CD4-positive, CD25-positive, alpha-beta regulatory T cell (primary cell): Measurements from ENCODE around the gene CNP. TPM values are rescaled to one million over a fixed set of nuclear protein-coding genes. Genes with fewer than 3 reads are reported as not detected.

Experiments
- ATAC-seq, 2 donors: fragments of 150-1000 bp; cut with Tn5 transposase; one replicate each; pipeline ENCODE4 v1.10.0; 2021; ENCODE audit warnings: low read depth in 2 of 2, moderate number of reproducible peaks in 2 of 2, moderate library complexity in 1 of 2
- DNase-seq, 3 donors: peaks; one replicate each; pipeline versions ENCODE4 v3.0.0 to v3.0.0-alpha.2; 2012 to 2022; ENCODE audit warnings: mixed read lengths in 1 of 3
- H3K27ac ChIP-seq: one replicate; pipeline ENCODE4 v1.7.0; 2013; ENCODE audit warnings: mild to moderate bottlenecking, low read length; ENCODE audit not compliant: insufficient read depth, poor library complexity, severe bottlenecking
- H3K27me3 ChIP-seq: one replicate; pipeline ENCODE4 v1.7.0; 2013; ENCODE audit warnings: low read length; ENCODE audit not compliant: control insufficient read depth, insufficient read depth
- H3K36me3 ChIP-seq: one replicate; pipeline ENCODE4 v1.7.0; 2013; ENCODE audit warnings: mild to moderate bottlenecking, low read length, moderate library complexity; ENCODE audit not compliant: control insufficient read depth, insufficient read depth
- H3K4me1 ChIP-seq: 2 replicates; pipeline ENCODE4 v1.7.0; 2013; ENCODE audit warnings: mild to moderate bottlenecking, low read length; ENCODE audit not compliant: insufficient read depth, control insufficient read depth, poor library complexity, severe bottlenecking
- H3K4me3 ChIP-seq: one replicate; pipeline ENCODE4 v1.7.0; 2013; ENCODE audit warnings: low read depth, mild to moderate bottlenecking, low read length, moderate library complexity
- H3K9me3 ChIP-seq, 2 experiments: 1 replicate in 1 of 2; 2 replicates in 1 of 2; pipeline ENCODE4 v1.7.0; 2013; ENCODE audit warnings: low read length in 2 of 2, mild to moderate bottlenecking in 1 of 2, moderate library complexity in 1 of 2; ENCODE audit not compliant: control insufficient read depth in 2 of 2
- H3K27ac Mint-ChIP-seq, 3 donors: one replicate each; pipeline ENCODE4 v1.8.0; 2020 to 2022; ENCODE audit warnings: mild to moderate bottlenecking in 3 of 3, mixed read lengths in 3 of 3, moderate library complexity in 2 of 3
- H3K27me3 Mint-ChIP-seq: one replicate; pipeline ENCODE4 v1.8.0; 2022; ENCODE audit warnings: mild to moderate bottlenecking, mixed read lengths
- H3K36me3 Mint-ChIP-seq: one replicate; pipeline ENCODE4 v1.8.0; 2020; ENCODE audit warnings: mixed read lengths
- H3K4me1 Mint-ChIP-seq, 4 donors: one replicate each; pipeline ENCODE4 v1.8.0; 2020 to 2022; ENCODE audit warnings: mixed read lengths in 4 of 4, mild to moderate bottlenecking in 1 of 4
- H3K4me3 Mint-ChIP-seq, 4 donors: one replicate each; pipeline ENCODE4 v1.8.0; 2020 to 2022; ENCODE audit warnings: mild to moderate bottlenecking in 4 of 4, mixed read lengths in 4 of 4, moderate library complexity in 3 of 4
- H3K9me3 Mint-ChIP-seq, 7 donors: one replicate each; pipeline ENCODE4 v1.8.0; 2020 to 2022; ENCODE audit warnings: mixed read lengths in 7 of 7, mild to moderate bottlenecking in 3 of 7, moderate library complexity in 2 of 7
- polyA plus RNA-seq, 4 donors: library from polyadenylated mRNA; unstranded; fragments of 300-500 nt; fragmentation: Illumina TruSeq; gene quantifications; one replicate each; pipeline ENCODE4 v1.2.3, GENCODE V29; 2021
- total RNA-seq: library from RNA; stranded (reverse); gene quantifications from one replicate; pipeline ENCODE4 v1.2.3, GENCODE V29; 2022

Gene CNP
- total and polyA plus RNA-seq, 5 donors from 2014 or later, result 26.9 to 44.3 (median 33.0) TPM

GRCh38 chr17:41962111-41962510, 4.5 kb upstream of the CNP start:
- no peaks in the 10 kb centered on the region for H3K36me3 ChIP-seq
- DNase-seq, result no peak
- H3K4me3 Mint-ChIP-seq, result no peak overlapping the region
- H3K9me3 Mint-ChIP-seq, result no peaks in the 10 kb centered on the region
- no peaks in the 10 kb centered on the region for H3K27me3 ChIP-seq
- no peaks in the 10 kb centered on the region for H3K36me3 Mint-ChIP-seq
- H3K27ac Mint-ChIP-seq, result peak overlapping the region in 1 of 3 donors; percentile 69
- ATAC-seq, result no peak
- H3K4me1 ChIP-seq, result peaks cover 12% of the 10 kb centered on the region
- peaks cover 20% of the 10 kb centered on the region for H3K27me3 Mint-ChIP-seq
- H3K9me3 ChIP-seq, result no peaks in the 10 kb centered on the region
- H3K4me3 ChIP-seq, result no peak overlapping the region
- H3K27ac ChIP-seq, result no peak overlapping the region
- peaks cover 5 to 18% (median 13%) of the 10 kb centered on the region in 4 donors for H3K4me1 Mint-ChIP-seq

GRCh38 chr17:41962768-41963434, 3.7 kb upstream of the CNP start:
- no peaks in the 10 kb centered on the region for H3K27me3 ChIP-seq
- peak in 1 of 2 donors; percentile 13 for ATAC-seq
- H3K4me3 ChIP-seq, result no peak overlapping the region
- H3K27ac ChIP-seq, result no peak overlapping the region
- Mint-ChIP-seq H3K4me3 (peak overlapping the region in 1 of 4 donors; percentile 73), H3K27me3 (peaks cover 15% of the 10 kb centered on the region), H3K27ac (no peak overlapping the region), H3K9me3 (no peaks in the 10 kb centered on the region), H3K4me1 (peaks cover 5 to 25% (median 15%) of the 10 kb centered on the region in 4 donors), H3K36me3 (peaks cover under 1% of the 10 kb centered on the region)
- H3K9me3 ChIP-seq, result no peaks in the 10 kb centered on the region
- H3K4me1 ChIP-seq, result peaks cover 20% of the 10 kb centered on the region
- DNase-seq, result peak; percentile 56 to 73 (median 66)
- no peaks in the 10 kb centered on the region for H3K36me3 ChIP-seq

- Mint-ChIP-seq H3K27ac (peak overlapping the region; percentile 76 to 92 (median 83)), H3K27me3 (peaks cover 15% of the 10 kb centered on the region), H3K9me3 (no peaks in the 10 kb centered on the region), H3K4me3 (peak overlapping the region; percentile 86 to 94 (median 89)), H3K4me1 (peaks cover 10 to 46% (median 28%) of the 10 kb centered on the region in 4 donors), H3K36me3 (peaks cover 4% of the 10 kb centered on the region)
- Histone ChIP-seq H3K9me3 (no peaks in the 10 kb centered on the region), H3K27me3 (no peaks in the 10 kb centered on the region), H3K4me1 (peaks cover 29% of the 10 kb centered on the region), H3K36me3 (peaks cover 10% of the 10 kb centered on the region), H3K27ac (peak overlapping the region; percentile 80), H3K4me3 (peak overlapping the region; percentile 92)
- peak; percentile 41 to 76 (median 58) for DNase-seq
- peak; percentile 19 to 33 for ATAC-seq
These were observed 717 bp upstream of the CNP start for GRCh38 chr17:41965694-41966462.

GRCh38 chr17:41967141-41967920, 736 bp downstream of the CNP start:
- Histone ChIP-seq H3K27ac (peak overlapping the region; percentile 80), H3K4me1 (peaks cover 29% of the 10 kb centered on the region), H3K27me3 (no peaks in the 10 kb centered on the region), H3K36me3 (peaks cover 14% of the 10 kb centered on the region), H3K4me3 (peak overlapping the region; percentile 59), H3K9me3 (no peaks in the 10 kb centered on the region)
- H3K27ac Mint-ChIP-seq, result peak overlapping the region; percentile 14 to 84 (median 84)
- H3K4me3 Mint-ChIP-seq, result peak overlapping the region; percentile 85 to 90 (median 87)
- DNase-seq (peak; percentile 22 to 54 (median 33)), ATAC-seq (peak; percentile 10 to 26)
- H3K27me3 Mint-ChIP-seq, result peaks cover 11% of the 10 kb centered on the region
- H3K36me3 Mint-ChIP-seq, result peaks cover 8% of the 10 kb centered on the region
- H3K4me1 Mint-ChIP-seq, result peaks cover 10 to 54% (median 30%) of the 10 kb centered on the region in 4 donors
- no peaks in the 10 kb centered on the region for H3K9me3 Mint-ChIP-seq

- H3K4me1 ChIP-seq, result peaks cover 29% of the 10 kb centered on the region
- peak overlapping the region in 2 of 3 donors; percentile 75 to 84 for H3K27ac Mint-ChIP-seq
- no peaks in the 10 kb centered on the region for H3K9me3 ChIP-seq
- peaks cover 7% of the 10 kb centered on the region for H3K27me3 Mint-ChIP-seq
- DNase-seq (no peak), ATAC-seq (no peak)
- H3K27ac ChIP-seq, result peak overlapping the region; percentile 80
- H3K27me3 ChIP-seq, result no peaks in the 10 kb centered on the region
- H3K9me3 Mint-ChIP-seq, result no peaks in the 10 kb centered on the region
- H3K36me3 Mint-ChIP-seq, result peaks cover 12% of the 10 kb centered on the region
- peak overlapping the region; percentile 41 for H3K4me3 ChIP-seq
- peaks cover 15 to 56% (median 31%) of the 10 kb centered on the region in 4 donors for H3K4me1 Mint-ChIP-seq
- H3K36me3 ChIP-seq, result peaks cover 21% of the 10 kb centered on the region
- peak overlapping the region; percentile 81 to 88 (median 86) for H3K4me3 Mint-ChIP-seq
These were observed 1.5 kb downstream of the CNP start for GRCh38 chr17:41967921-41968578.

- DNase-seq (no peak), ATAC-seq (no peak)
- no peaks in the 10 kb centered on the region for H3K27me3 ChIP-seq
- no peak overlapping the region for H3K4me3 ChIP-seq
- H3K27ac ChIP-seq, result no peak overlapping the region
- peaks cover 26% of the 10 kb centered on the region for H3K36me3 ChIP-seq
- H3K4me1 ChIP-seq, result peaks cover 29% of the 10 kb centered on the region
- peaks cover 15 to 57% (median 31%) of the 10 kb centered on the region in 4 donors for H3K4me1 Mint-ChIP-seq
- no peaks in the 10 kb centered on the region for H3K9me3 ChIP-seq
- peaks cover 12% of the 10 kb centered on the region for H3K36me3 Mint-ChIP-seq
- H3K4me3 Mint-ChIP-seq, result peak overlapping the region; percentile 38 to 86 (median 84)
- H3K27me3 Mint-ChIP-seq, result peaks cover 5% of the 10 kb centered on the region
- peak overlapping the region in 1 of 3 donors; percentile 84 for H3K27ac Mint-ChIP-seq
- H3K9me3 Mint-ChIP-seq, result no peaks in the 10 kb centered on the region
These were observed 2.1 kb downstream of the CNP start for GRCh38 chr17:41968676-41969075.

GRCh38 chr17:41970901-41971331, 4.3 kb downstream of the CNP start:
- peaks cover 9 to 45% (median 22%) of the 10 kb centered on the region in 4 donors for H3K4me1 Mint-ChIP-seq
- H3K27ac Mint-ChIP-seq, result peak overlapping the region in 1 of 3 donors; percentile 72
- H3K27ac ChIP-seq, result no peak overlapping the region
- no peaks in the 10 kb centered on the region for H3K27me3 ChIP-seq
- ATAC-seq (no peak), DNase-seq (no peak)
- no peak overlapping the region for H3K4me3 ChIP-seq
- H3K36me3 Mint-ChIP-seq, result peaks cover 15% of the 10 kb centered on the region
- H3K27me3 Mint-ChIP-seq, result no peaks in the 10 kb centered on the region
- H3K9me3 Mint-ChIP-seq, result no peaks in the 10 kb centered on the region
- H3K4me3 Mint-ChIP-seq, result peak overlapping the region in 2 of 4 donors; percentile 11 to 44
- no peaks in the 10 kb centered on the region for H3K9me3 ChIP-seq
- H3K36me3 ChIP-seq, result peaks cover 49% of the 10 kb centered on the region
- peaks cover 23% of the 10 kb centered on the region for H3K4me1 ChIP-seq
